ENCODE results near the gene MBP. TPM values are rescaled to one million over a fixed set of nuclear protein-coding genes. Genes with fewer than 3 reads are reported as not detected.
A peak's percentile ranks its signal among the peaks of the same experiment; 100 is the strongest.

The MBP gene
- total RNA-seq, 3 donors from 2014 or later: 37.9 to 48.5 (median 47.4) TPM

GRCh38 chr18:77140439-77141109 lies 8.0 kb upstream of the MBP start:
- ATAC-seq: peak; percentile 80
- Histone ChIP-seq H3K4me1 (ENCODE audit: low read depth) (no peaks in the 10 kb centered on the region), H3K4me3 (no peak overlapping the region), H3K9me3 (peaks cover 10% of the 10 kb centered on the region), H3K36me3 (ENCODE audit: low read depth) (no peaks in the 10 kb centered on the region)
- intact Hi-C loops (cut with DNase I, micrococcal nuclease): no loop called here
- no peak for TF ChIP-seq CTCF (IDR thresholded peaks at IDR 0.05)
- peak in 1 of 3 donors; percentile 74 for DNase-seq

GRCh38 chr18:77140030-77140429 lies 7.4 kb upstream of the MBP start:
- intact Hi-C loops (cut with DNase I, micrococcal nuclease): no loop called here
- Histone ChIP-seq H3K4me3 (no peak overlapping the region), H3K4me1 (ENCODE audit: low read depth) (no peaks in the 10 kb centered on the region), H3K9me3 (peaks cover 10% of the 10 kb centered on the region), H3K36me3 (ENCODE audit: low read depth) (no peaks in the 10 kb centered on the region)
- DNase-seq (no peak), ATAC-seq (no peak)
- TF ChIP-seq CTCF (IDR thresholded peaks at IDR 0.05): no peak

GRCh38 chr18:77139619-77140018 lies 7.0 kb upstream of the MBP start:
- Histone ChIP-seq H3K9me3 (peaks cover 10% of the 10 kb centered on the region), H3K4me1 (ENCODE audit: low read depth) (no peaks in the 10 kb centered on the region), H3K4me3 (no peak overlapping the region), H3K36me3 (ENCODE audit: low read depth) (no peaks in the 10 kb centered on the region)
- no peak for TF ChIP-seq CTCF (IDR thresholded peaks at IDR 0.05)
- ATAC-seq (no peak), DNase-seq (no peak)
- intact Hi-C loops (cut with DNase I, micrococcal nuclease): no loop called here

GRCh38 chr18:77138270-77138669 lies 5.7 kb upstream of the MBP start:
- ATAC-seq: no peak
- H3K36me3 ChIP-seq (ENCODE audit: low read depth): no peaks in the 10 kb centered on the region
- DNase-seq: no peak
- peaks cover 5% of the 10 kb centered on the region for H3K9me3 ChIP-seq
- no peak overlapping the region for H3K4me3 ChIP-seq
- intact Hi-C loops (cut with DNase I, micrococcal nuclease): no loop called here
- H3K4me1 ChIP-seq (ENCODE audit: low read depth): peaks cover 8% of the 10 kb centered on the region
- TF ChIP-seq CTCF (IDR thresholded peaks at IDR 0.05): no peak

- Histone ChIP-seq H3K4me3 (no peak overlapping the region), H3K9me3 (peaks cover under 1% of the 10 kb centered on the region), H3K36me3 (ENCODE audit: low read depth) (no peaks in the 10 kb centered on the region), H3K4me1 (ENCODE audit: low read depth) (peaks cover 11% of the 10 kb centered on the region)
- no peak for TF ChIP-seq CTCF (IDR thresholded peaks at IDR 0.05)
- DNase-seq: no peak
- ATAC-seq: no peak
- intact Hi-C loops (cut with DNase I, micrococcal nuclease): no loop called here
Observed at GRCh38 chr18:77137851-77138250, 5.3 kb upstream of the MBP start.

Data from mucosa of descending colon (tissue), 3 donors.